ENCODE measurements around the gene VAV2. TPM values are rescaled to one million over a fixed set of nuclear protein-coding genes. Genes with fewer than 3 reads are reported as not detected.

Gene VAV2
- polyA plus RNA-seq, 1 experiment: 9.0 TPM

DNA sequence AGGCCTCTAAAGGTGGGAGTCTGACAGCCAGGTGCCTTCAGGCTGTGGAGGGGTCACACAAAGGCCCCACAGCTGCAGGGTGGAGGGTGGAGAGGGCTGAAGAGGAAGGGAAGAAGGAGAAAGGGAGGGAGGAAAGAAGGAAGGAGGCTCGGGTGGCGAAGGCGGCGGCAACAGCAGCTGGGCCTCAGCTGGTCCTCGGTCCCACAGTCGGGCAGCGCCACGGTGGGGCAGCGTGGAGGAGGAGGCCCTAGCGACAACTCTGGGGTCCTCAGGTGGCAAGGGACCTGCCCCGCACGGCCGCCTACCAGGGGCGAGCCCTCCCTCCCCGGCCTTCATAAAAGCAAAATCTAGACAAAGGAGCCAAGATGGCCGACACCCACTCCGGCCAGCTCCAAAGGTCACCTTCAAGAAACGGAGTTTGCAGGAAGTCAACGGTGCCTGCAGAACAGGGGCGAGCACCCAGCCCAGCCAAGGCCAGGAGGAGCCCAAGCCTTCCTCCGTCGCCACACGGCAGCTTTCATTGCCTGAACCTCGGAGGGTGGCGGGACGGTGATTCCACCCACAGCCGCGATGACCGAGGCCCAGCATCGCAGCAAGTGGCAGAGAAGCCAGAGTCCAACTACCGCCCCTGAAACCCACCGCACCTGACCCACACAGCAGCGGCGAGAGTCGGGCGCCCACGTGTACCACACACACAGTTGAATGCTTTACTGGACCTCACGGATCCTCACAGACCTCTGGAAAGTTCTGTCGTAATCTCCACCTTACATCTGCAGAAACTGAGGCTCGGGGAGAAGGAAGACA, 98.7 kb downstream of the VAV2 start:
- TF ChIP-seq CTCF (IDR thresholded peaks at IDR 0.05; ENCODE audit: low read depth, low read length): no peak
- Histone ChIP-seq H3K27me3 (ENCODE audit: control insufficient read depth, insufficient read depth, low read length) (no peaks in the 10 kb centered on the region), H3K4me3 (ENCODE audit: low read depth, low read length) (no peak overlapping the region), H3K9me3 (ENCODE audit: control insufficient read depth, insufficient read depth, low read length) (no peaks in the 10 kb centered on the region; the same call in none of the 2 replicates), H3K27ac (ENCODE audit: low read depth, low read length) (no peak overlapping the region)
- ChIA-PET POLR2A (no interaction called here), CTCF (no interaction called here)
- no peak for DNase-seq (ENCODE audit: low read depth, low spot score)

- Histone ChIP-seq H3K27ac (ENCODE audit: low read depth, low read length) (no peak overlapping the region), H3K4me3 (ENCODE audit: low read depth, low read length) (no peak overlapping the region), H3K27me3 (ENCODE audit: control insufficient read depth, insufficient read depth, low read length) (no peaks in the 10 kb centered on the region), H3K9me3 (ENCODE audit: control insufficient read depth, insufficient read depth, low read length) (no peaks in the 10 kb centered on the region; the same call in none of the 2 replicates)
- POLR2A ChIA-PET: no interaction called here
- DNase-seq (ENCODE audit: low read depth, low spot score): no peak
- CTCF ChIA-PET: no interaction called here
- TF ChIP-seq CTCF (IDR thresholded peaks at IDR 0.05; ENCODE audit: low read depth, low read length): no peak
These were observed 99.8 kb downstream of the VAV2 start for GRCh38 chr9:133892193-133892920.

DNA sequence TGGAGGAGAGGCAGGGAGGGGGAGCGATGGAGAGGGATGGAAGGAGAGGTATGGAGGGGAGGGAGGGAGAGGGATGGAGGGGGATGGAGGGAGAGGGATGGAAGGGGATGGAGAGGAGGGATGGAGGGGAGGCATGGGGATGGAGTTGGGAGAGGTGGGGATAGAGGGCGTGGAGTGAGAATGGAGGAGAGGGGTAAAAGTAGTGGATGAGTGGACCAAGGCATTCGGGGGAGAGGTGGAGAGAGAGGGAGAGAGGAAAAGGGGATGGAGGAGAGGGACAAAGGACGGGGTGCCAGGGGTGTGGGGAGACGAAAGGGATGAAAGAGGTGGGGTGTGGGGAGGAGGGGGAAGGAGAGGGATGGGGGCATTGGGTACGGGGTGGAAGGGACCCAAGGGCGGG, 100.4 kb downstream of the VAV2 start:
- CTCF ChIA-PET: no interaction called here
- no peak for TF ChIP-seq CTCF (IDR thresholded peaks at IDR 0.05; ENCODE audit: low read depth, low read length)
- Histone ChIP-seq H3K27ac (ENCODE audit: low read depth, low read length) (no peak overlapping the region), H3K9me3 (ENCODE audit: control insufficient read depth, insufficient read depth, low read length) (no peaks in the 10 kb centered on the region; the same call in none of the 2 replicates), H3K27me3 (ENCODE audit: control insufficient read depth, insufficient read depth, low read length) (no peaks in the 10 kb centered on the region), H3K4me3 (ENCODE audit: low read depth, low read length) (no peak overlapping the region)
- DNase-seq (ENCODE audit: low read depth, low spot score): no peak
- POLR2A ChIA-PET: no interaction called here

DNA sequence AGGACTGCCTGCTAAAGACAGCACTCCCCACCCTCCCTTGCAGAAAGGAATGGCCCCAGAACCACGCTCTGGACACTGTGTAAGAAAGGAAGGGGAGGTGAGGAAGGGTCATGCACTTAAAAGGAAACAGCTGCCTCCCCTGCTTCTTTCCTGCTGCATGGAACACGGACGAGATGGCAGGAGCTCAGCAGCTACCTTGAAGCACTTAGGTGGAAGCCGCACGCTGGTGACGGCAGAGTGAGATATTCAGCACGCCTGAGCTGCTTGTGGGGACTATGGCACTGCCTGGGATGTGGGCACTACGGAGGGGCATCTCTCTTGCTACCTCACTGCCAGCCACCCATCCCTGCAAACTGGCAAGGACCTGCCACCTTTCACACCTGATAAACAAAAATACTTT, 101.5 kb downstream of the VAV2 start:
- CTCF ChIA-PET: no interaction called here
- Histone ChIP-seq H3K9me3 (ENCODE audit: control insufficient read depth, insufficient read depth, low read length) (no peaks in the 10 kb centered on the region; the same call in none of the 2 replicates), H3K4me3 (ENCODE audit: low read depth, low read length) (no peak overlapping the region), H3K27me3 (ENCODE audit: control insufficient read depth, insufficient read depth, low read length) (no peaks in the 10 kb centered on the region), H3K27ac (ENCODE audit: low read depth, low read length) (no peak overlapping the region)
- DNase-seq (ENCODE audit: low read depth, low spot score): no peak
- TF ChIP-seq CTCF (IDR thresholded peaks at IDR 0.05; ENCODE audit: low read depth, low read length): no peak
- POLR2A ChIA-PET: no interaction called here
